ENCODE data around the gene NDC1. TPM values are rescaled to one million over a fixed set of nuclear protein-coding genes. Genes with fewer than 3 reads are reported as not detected.

The NDC1 gene
- total RNA-seq, 2 experiments from 2014 or later = 31.2 to 38.5 TPM

- ChIA-PET POLR2A (interaction anchor here (0.5 to 0.8 kb wide), 2 partner anchors 10 to 98 kb away, joined by 3 read pairs; no protein-coding TSS in a partner anchor), CTCF (interaction anchor here (0.5 to 8.6 kb wide), 47 partner anchors 8 to 939 kb away, joined by 3 to 159 read pairs (median 6); partner anchors contain the start of genes DIO1, IFT25, LRRC42 and TCEANC2)
- intact Hi-C loops (cut with DNase I, micrococcal nuclease) = loop anchor here (1.0 to 5.0 kb wide), 5 partner anchors 24 to 626 kb away; no protein-coding TSS in a partner anchor
- Mint-ChIP-seq H3K36me3 (ENCODE audit: low read depth) (peaks cover 9% of the 10 kb centered on the region), H3K4me1 (peaks cover 12% of the 10 kb centered on the region), H3K9me3 (ENCODE audit: low read depth) (no peaks in the 10 kb centered on the region), H3K27me3 (no peaks in the 10 kb centered on the region), H3K27ac (no peak overlapping the region), H3K4me3 (no peak overlapping the region)
- DNase-seq (peak; percentile 65), ATAC-seq (peak; percentile 88)
Measured at GRCh38 chr1:53860967-53861411, 22.9 kb upstream of the NDC1 start.

GRCh38 chr1:53851571-53852285, 13.6 kb upstream of the NDC1 start:
- Mint-ChIP-seq H3K4me1 (no peaks in the 10 kb centered on the region), H3K9me3 (ENCODE audit: low read depth) (no peaks in the 10 kb centered on the region), H3K4me3 (no peak overlapping the region), H3K27ac (no peak overlapping the region), H3K27me3 (peaks cover 2% of the 10 kb centered on the region), H3K36me3 (ENCODE audit: low read depth) (peaks cover 15% of the 10 kb centered on the region)
- intact Hi-C loops (cut with DNase I, micrococcal nuclease) = no loop called here
- CTCF ChIA-PET = interaction anchor here (0.7 to 4.4 kb wide), 4 partner anchors 8 to 177 kb away, joined by 3 to 30 read pairs (median 4); no protein-coding TSS in a partner anchor
- DNase-seq = no peak
- POLR2A ChIA-PET = no interaction called here
- no peak for ATAC-seq

GRCh38 chr1:53850082-53850673, 12.1 kb upstream of the NDC1 start:
- CTCF ChIA-PET = interaction anchor here (0.6 to 4.4 kb wide), 5 partner anchors 9 to 1008 kb away, joined by 3 to 30 read pairs (median 3); partner anchors contain the start of gene ZYG11A
- no peaks in the 10 kb centered on the region for H3K9me3 Mint-ChIP-seq (ENCODE audit: low read depth)

GRCh38 chr1:53847980-53848379, 9.9 kb upstream of the NDC1 start:
- Mint-ChIP-seq H3K4me3 (no peak overlapping the region), H3K27ac (no peak overlapping the region), H3K4me1 (no peaks in the 10 kb centered on the region), H3K9me3 (ENCODE audit: low read depth) (no peaks in the 10 kb centered on the region), H3K36me3 (ENCODE audit: low read depth) (peaks cover 12% of the 10 kb centered on the region), H3K27me3 (peaks cover 5% of the 10 kb centered on the region)
- POLR2A ChIA-PET = no interaction called here
- CTCF ChIA-PET = interaction anchor here (0.7 to 4.4 kb wide), 4 partner anchors 12 to 112 kb away, joined by 3 to 30 read pairs (median 5); no protein-coding TSS in a partner anchor
- no peak for DNase-seq
- intact Hi-C loops (cut with DNase I, micrococcal nuclease) = no loop called here
- ATAC-seq = no peak

More at GRCh38 chr1:53850082-53850673, 12.1 kb upstream of the NDC1 start:
- peaks cover 2% of the 10 kb centered on the region for H3K27me3 Mint-ChIP-seq
- no peak for ATAC-seq
- no peak overlapping the region for H3K27ac Mint-ChIP-seq
- intact Hi-C loops (cut with DNase I, micrococcal nuclease) = no loop called here
- peaks cover 15% of the 10 kb centered on the region for H3K36me3 Mint-ChIP-seq (ENCODE audit: low read depth)
- DNase-seq = no peak
- H3K4me3 Mint-ChIP-seq = no peak overlapping the region
- no peaks in the 10 kb centered on the region for H3K4me1 Mint-ChIP-seq
- POLR2A ChIA-PET = interaction anchor here (1.0 kb wide), 1 partner anchor 13 kb away, joined by 3 read pairs; no protein-coding TSS in a partner anchor

GRCh38 chr1:53842347-53842746, 4.3 kb upstream of the NDC1 start:
- Mint-ChIP-seq H3K9me3 (ENCODE audit: low read depth) (peaks cover 6% of the 10 kb centered on the region), H3K27me3 (peaks cover 5% of the 10 kb centered on the region), H3K4me3 (no peak overlapping the region), H3K4me1 (peaks cover 5% of the 10 kb centered on the region), H3K36me3 (ENCODE audit: low read depth) (peaks cover 2% of the 10 kb centered on the region), H3K27ac (no peak overlapping the region)
- intact Hi-C loops (cut with DNase I, micrococcal nuclease) = no loop called here
- no peak for DNase-seq
- ChIA-PET POLR2A (no interaction called here), CTCF (no interaction called here)
- ATAC-seq = no peak

GRCh38 chr1:53838654-53838974, 518 bp upstream of the NDC1 start:
- POLR2A ChIA-PET = interaction anchor here (0.6 kb wide), 2 partner anchors 14 to 79 kb away, joined by 3 read pairs; no protein-coding TSS in a partner anchor
- Mint-ChIP-seq H3K4me1 (peaks cover 23% of the 10 kb centered on the region), H3K9me3 (ENCODE audit: low read depth) (peaks cover 6% of the 10 kb centered on the region), H3K36me3 (ENCODE audit: low read depth) (peaks cover 20% of the 10 kb centered on the region), H3K27me3 (peaks cover 3% of the 10 kb centered on the region), H3K27ac (peak overlapping the region; percentile 96), H3K4me3 (peak overlapping the region; percentile 100)
- DNase-seq (no peak), ATAC-seq (no peak)
- CTCF ChIA-PET = interaction anchor here (0.7 to 1.8 kb wide), 4 partner anchors 22 to 482 kb away, joined by 3 to 4 read pairs (median 4); no protein-coding TSS in a partner anchor
- intact Hi-C loops (cut with DNase I, micrococcal nuclease) = loop anchor here (1.0 to 5.0 kb wide), 14 partner anchors 51 to 1784 kb away; partner anchors contain the start of genes PARS2 (in 2 of the 2), TCEANC2 (in 2 of the 2), TMEM59 (in 2 of the 2) and YIPF1 (in 2 of the 2)

GRCh38 chr1:53837646-53837923, 511 bp downstream of the NDC1 start:
- Mint-ChIP-seq H3K9me3 (ENCODE audit: low read depth) (peaks cover 4% of the 10 kb centered on the region), H3K4me3 (peak overlapping the region; percentile 100), H3K4me1 (peaks cover 25% of the 10 kb centered on the region), H3K27ac (peak overlapping the region; percentile 96), H3K36me3 (ENCODE audit: low read depth) (peaks cover 24% of the 10 kb centered on the region), H3K27me3 (peaks cover 2% of the 10 kb centered on the region)
- ATAC-seq = no peak
- ChIA-PET CTCF (interaction anchor here (0.5 to 1.2 kb wide), 4 partner anchors 110 to 451 kb away, joined by 3 to 6 read pairs (median 4); partner anchors contain the start of genes TCEANC2 and TMEM59), POLR2A (interaction anchor here (0.6 to 1.8 kb wide), 5 partner anchors 12 to 972 kb away, joined by 3 to 7 read pairs (median 4); partner anchors contain the start of genes TCEANC2, TMEM59 and YIPF1)
- intact Hi-C loops (cut with DNase I, micrococcal nuclease) = loop anchor here in 1 of 2 experiments (5.0 kb wide), 1 partner anchor 565 kb away; no protein-coding TSS in a partner anchor
- DNase-seq = no peak

GRCh38 chr1:53835491-53835890, 2.6 kb downstream of the NDC1 start:
- H3K4me3 Mint-ChIP-seq = no peak overlapping the region
- H3K9me3 Mint-ChIP-seq (ENCODE audit: low read depth) = no peaks in the 10 kb centered on the region
- intact Hi-C loops (cut with DNase I, micrococcal nuclease) = loop anchor here in 1 of 2 experiments (5.0 kb wide), 1 partner anchor 567 kb away; no protein-coding TSS in a partner anchor
- CTCF ChIA-PET = interaction anchor here (0.8 to 2.0 kb wide), 2 partner anchors 25 to 114 kb away, joined by 3 to 10 read pairs; no protein-coding TSS in a partner anchor
- peaks cover 25% of the 10 kb centered on the region for H3K4me1 Mint-ChIP-seq
- H3K27me3 Mint-ChIP-seq = no peaks in the 10 kb centered on the region
- POLR2A ChIA-PET = interaction anchor here (0.6 kb wide), 1 partner anchor 29 kb away, joined by 4 read pairs; no protein-coding TSS in a partner anchor
- H3K36me3 Mint-ChIP-seq (ENCODE audit: low read depth) = peaks cover 30% of the 10 kb centered on the region
- ATAC-seq (no peak), DNase-seq (no peak)
- no peak overlapping the region for H3K27ac Mint-ChIP-seq

GRCh38 chr1:53834776-53835175, 3.3 kb downstream of the NDC1 start:
- H3K27me3 Mint-ChIP-seq = no peaks in the 10 kb centered on the region
- H3K9me3 Mint-ChIP-seq (ENCODE audit: low read depth) = no peaks in the 10 kb centered on the region
- POLR2A ChIA-PET = interaction anchor here (0.7 kb wide), 1 partner anchor 29 kb away, joined by 3 read pairs; no protein-coding TSS in a partner anchor
- DNase-seq = no peak
- no peak for ATAC-seq
- peaks cover 25% of the 10 kb centered on the region for H3K4me1 Mint-ChIP-seq
- intact Hi-C loops (cut with DNase I, micrococcal nuclease) = loop anchor here in 1 of 2 experiments (5.0 kb wide), 1 partner anchor 568 kb away; no protein-coding TSS in a partner anchor
- H3K27ac Mint-ChIP-seq = no peak overlapping the region
- CTCF ChIA-PET = interaction anchor here (0.8 to 2.0 kb wide), 3 partner anchors 24 to 114 kb away, joined by 3 to 10 read pairs (median 3); no protein-coding TSS in a partner anchor
- H3K36me3 Mint-ChIP-seq (ENCODE audit: low read depth) = peaks cover 33% of the 10 kb centered on the region
- H3K4me3 Mint-ChIP-seq = no peak overlapping the region

GRCh38 chr1:53833393-53833792, 4.7 kb downstream of the NDC1 start:
- no peaks in the 10 kb centered on the region for H3K27me3 Mint-ChIP-seq
- H3K36me3 Mint-ChIP-seq (ENCODE audit: low read depth) = peaks cover 40% of the 10 kb centered on the region
- ChIA-PET POLR2A (no interaction called here), CTCF (interaction anchor here (1.3 kb wide), 1 partner anchor 126 kb away, joined by 6 read pairs; no protein-coding TSS in a partner anchor)
- no peak overlapping the region for H3K4me3 Mint-ChIP-seq
- no peak for DNase-seq
- ATAC-seq = no peak
- intact Hi-C loops (cut with DNase I, micrococcal nuclease) = no loop called here
- H3K27ac Mint-ChIP-seq = no peak overlapping the region
- peaks cover 20% of the 10 kb centered on the region for H3K4me1 Mint-ChIP-seq
- H3K9me3 Mint-ChIP-seq (ENCODE audit: low read depth) = no peaks in the 10 kb centered on the region

GRCh38 chr1:53826367-53826766, 11.7 kb downstream of the NDC1 start:
- peaks cover 38% of the 10 kb centered on the region for H3K36me3 Mint-ChIP-seq (ENCODE audit: low read depth)
- DNase-seq = no peak
- ATAC-seq = no peak
- H3K9me3 Mint-ChIP-seq (ENCODE audit: low read depth) = no peaks in the 10 kb centered on the region
- POLR2A ChIA-PET = interaction anchor here (0.6 kb wide), 1 partner anchor 715 kb away, joined by 4 read pairs; no protein-coding TSS in a partner anchor
- H3K27ac Mint-ChIP-seq = no peak overlapping the region
- intact Hi-C loops (cut with DNase I, micrococcal nuclease) = no loop called here
- CTCF ChIA-PET = interaction anchor here (0.9 kb wide), 1 partner anchor 15 kb away, joined by 3 read pairs; no protein-coding TSS in a partner anchor
- H3K4me1 Mint-ChIP-seq = no peaks in the 10 kb centered on the region
- H3K4me3 Mint-ChIP-seq = no peak overlapping the region
- H3K27me3 Mint-ChIP-seq = no peaks in the 10 kb centered on the region

Data from activated CD4-positive, alpha-beta T cell treated with anti-CD3 and anti-CD28 coated beads for 36 hours (primary cell).